Osteocyte (in vitro differentiated cells): ENCODE results near the gene MYH10. TPM values are rescaled to one million over a fixed set of nuclear protein-coding genes. Genes with fewer than 3 reads are reported as not detected.
A peak's percentile ranks its signal among the peaks of the same experiment; 100 is the strongest.

ENCODE experiments used
- DNase-seq: peaks from one replicate; pipeline ENCODE4 v3.0.0; 2021; ENCODE audit warnings: mixed read lengths; ENCODE audit not compliant: unreplicated experiment; ENCODE audit errors: extremely low spot score
- H3K27ac Mint-ChIP-seq: one replicate; pipeline ENCODE4 v1.8.0; 2021; ENCODE audit warnings: mild to moderate bottlenecking, mixed read lengths; ENCODE audit not compliant: unreplicated experiment
- H3K27me3 Mint-ChIP-seq: one replicate; pipeline ENCODE4 v1.8.0; 2021; ENCODE audit warnings: mixed read lengths; ENCODE audit not compliant: unreplicated experiment
- H3K36me3 Mint-ChIP-seq: one replicate; pipeline ENCODE4 v1.8.0; 2021; ENCODE audit warnings: mixed read lengths; ENCODE audit not compliant: unreplicated experiment
- H3K4me1 Mint-ChIP-seq: one replicate; pipeline ENCODE4 v1.8.0; 2021; ENCODE audit warnings: mixed read lengths; ENCODE audit not compliant: unreplicated experiment
- H3K4me3 Mint-ChIP-seq: one replicate; pipeline ENCODE4 v1.8.0; 2021; ENCODE audit warnings: mild to moderate bottlenecking, moderate library complexity, mixed read lengths; ENCODE audit not compliant: unreplicated experiment
- H3K9me3 Mint-ChIP-seq: one replicate; pipeline ENCODE4 v1.8.0; 2021; ENCODE audit warnings: mixed read lengths; ENCODE audit not compliant: unreplicated experiment
- total RNA-seq: library from RNA; stranded (reverse); gene quantifications from 2 replicates; pipeline ENCODE4 v1.2.1, GENCODE V29; 2021
- TF ChIP-seq, protein P1 (sequence below): fragments of 200-600 bp; sonication (generic); IDR thresholded peaks from 2 replicates; pipeline ENCODE4 v1.5.0; 2021; ENCODE audit warnings: antibody characterized with exemption, mild to moderate bottlenecking, moderate library complexity

The MYH10 gene
- total RNA-seq, 1 donor from 2014 or later: 110 TPM

DNA sequence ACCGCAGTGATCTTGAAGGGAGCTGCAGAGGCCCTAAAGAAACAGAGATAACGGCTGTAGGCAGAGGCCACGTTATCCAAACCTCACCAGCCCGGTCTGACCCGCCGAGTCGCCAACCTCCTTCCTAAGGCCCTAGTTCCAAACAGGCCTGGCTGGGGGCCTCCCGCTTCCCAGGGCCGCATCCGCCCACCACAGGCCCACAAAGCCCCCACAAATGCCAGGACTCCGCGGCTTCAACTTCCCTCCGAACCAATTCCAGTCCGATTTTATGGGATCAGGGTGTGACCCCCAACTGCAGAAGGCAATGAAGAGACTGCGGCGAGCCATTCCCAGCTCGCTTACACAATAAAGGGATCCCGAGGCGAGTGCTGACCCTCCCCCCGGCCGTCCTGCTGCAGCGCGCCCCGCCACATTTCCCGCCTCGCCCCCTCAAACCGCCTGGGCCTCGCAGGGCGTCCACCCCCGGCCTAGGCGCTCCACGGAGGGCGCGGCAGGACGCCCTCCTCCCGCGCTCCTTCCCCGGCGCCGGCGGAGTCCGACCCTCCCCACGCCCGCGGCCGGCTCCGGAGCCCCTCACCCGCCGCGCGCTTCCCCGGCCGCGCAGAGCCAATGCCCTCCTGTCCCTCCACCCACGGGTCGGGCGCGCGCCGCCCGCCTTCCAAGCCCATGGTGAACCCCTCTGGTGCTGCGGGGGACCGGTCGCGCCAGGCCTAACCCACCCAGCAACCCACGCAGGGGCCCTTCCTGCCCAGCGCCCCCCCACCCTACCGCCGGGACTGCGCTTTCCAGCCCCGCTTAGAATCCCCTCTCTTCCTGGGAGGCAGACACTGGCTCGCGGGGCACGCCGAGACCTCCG is 926 bp downstream of the MYH10 start:
- TF ChIP-seq, protein P1, sequence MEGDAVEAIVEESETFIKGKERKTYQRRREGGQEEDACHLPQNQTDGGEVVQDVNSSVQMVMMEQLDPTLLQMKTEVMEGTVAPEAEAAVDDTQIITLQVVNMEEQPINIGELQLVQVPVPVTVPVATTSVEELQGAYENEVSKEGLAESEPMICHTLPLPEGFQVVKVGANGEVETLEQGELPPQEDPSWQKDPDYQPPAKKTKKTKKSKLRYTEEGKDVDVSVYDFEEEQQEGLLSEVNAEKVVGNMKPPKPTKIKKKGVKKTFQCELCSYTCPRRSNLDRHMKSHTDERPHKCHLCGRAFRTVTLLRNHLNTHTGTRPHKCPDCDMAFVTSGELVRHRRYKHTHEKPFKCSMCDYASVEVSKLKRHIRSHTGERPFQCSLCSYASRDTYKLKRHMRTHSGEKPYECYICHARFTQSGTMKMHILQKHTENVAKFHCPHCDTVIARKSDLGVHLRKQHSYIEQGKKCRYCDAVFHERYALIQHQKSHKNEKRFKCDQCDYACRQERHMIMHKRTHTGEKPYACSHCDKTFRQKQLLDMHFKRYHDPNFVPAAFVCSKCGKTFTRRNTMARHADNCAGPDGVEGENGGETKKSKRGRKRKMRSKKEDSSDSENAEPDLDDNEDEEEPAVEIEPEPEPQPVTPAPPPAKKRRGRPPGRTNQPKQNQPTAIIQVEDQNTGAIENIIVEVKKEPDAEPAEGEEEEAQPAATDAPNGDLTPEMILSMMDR: no peak
- peaks cover 8% of the 10 kb centered on the region for H3K27me3 Mint-ChIP-seq
- H3K36me3 Mint-ChIP-seq: no peaks in the 10 kb centered on the region
- H3K4me3 Mint-ChIP-seq: peak overlapping the region; percentile 99
- no peak for DNase-seq
- peak overlapping the region; percentile 96 for H3K27ac Mint-ChIP-seq
- peaks cover 19% of the 10 kb centered on the region for H3K4me1 Mint-ChIP-seq
- no peaks in the 10 kb centered on the region for H3K9me3 Mint-ChIP-seq

DNA sequence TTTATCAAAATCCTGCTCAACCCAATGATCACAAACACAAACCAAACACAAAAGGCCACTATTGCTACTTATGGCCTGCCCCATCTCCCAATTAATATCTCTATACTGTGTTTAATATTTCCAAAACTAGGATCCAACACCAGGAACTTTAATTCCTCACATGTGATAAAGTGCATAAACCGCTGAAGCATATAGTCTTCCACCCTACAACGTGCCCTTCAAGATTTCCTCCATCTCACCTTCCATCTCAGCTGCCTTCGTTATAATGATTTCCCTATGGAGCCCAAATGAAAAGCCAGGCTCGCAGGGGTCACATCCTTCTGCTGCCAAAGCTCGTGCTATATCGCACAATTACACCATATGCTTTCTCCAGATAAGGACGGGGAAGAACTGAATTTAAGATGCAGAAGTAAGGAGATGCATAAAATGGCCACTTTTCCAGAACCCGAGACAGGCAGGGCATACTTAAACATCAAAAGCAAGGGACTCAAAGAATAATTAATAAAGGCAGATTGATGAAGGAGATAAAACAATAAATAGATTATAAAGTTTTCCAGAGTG is 1.8 kb downstream of the MYH10 start:
- peaks cover 28% of the 10 kb centered on the region for H3K4me1 Mint-ChIP-seq
- TF ChIP-seq, protein P1: no peak
- no peak for DNase-seq
- peak overlapping the region; percentile 99 for H3K4me3 Mint-ChIP-seq
- H3K9me3 Mint-ChIP-seq: no peaks in the 10 kb centered on the region
- peaks cover 3% of the 10 kb centered on the region for H3K27me3 Mint-ChIP-seq
- no peaks in the 10 kb centered on the region for H3K36me3 Mint-ChIP-seq
- peak overlapping the region; percentile 91 for H3K27ac Mint-ChIP-seq

GRCh38 chr17:8628172-8628571 is 2.4 kb downstream of the MYH10 start:
- Mint-ChIP-seq H3K27ac (peak overlapping the region; percentile 91), H3K4me3 (peak overlapping the region; percentile 99), H3K4me1 (peaks cover 34% of the 10 kb centered on the region), H3K9me3 (no peaks in the 10 kb centered on the region), H3K36me3 (peaks cover under 1% of the 10 kb centered on the region), H3K27me3 (peaks cover 2% of the 10 kb centered on the region)
- no peak for DNase-seq
- TF ChIP-seq, protein P1: no peak

- H3K27me3 Mint-ChIP-seq: no peaks in the 10 kb centered on the region
- DNase-seq: no peak
- no peak overlapping the region for H3K4me3 Mint-ChIP-seq
- H3K4me1 Mint-ChIP-seq: peaks cover 64% of the 10 kb centered on the region
- TF ChIP-seq, protein P1: no peak
- H3K36me3 Mint-ChIP-seq: peaks cover 30% of the 10 kb centered on the region
- no peaks in the 10 kb centered on the region for H3K9me3 Mint-ChIP-seq
- peak overlapping the region; percentile 67 for H3K27ac Mint-ChIP-seq
Measured at GRCh38 chr17:8623591-8623990, 6.9 kb downstream of the MYH10 start.

DNA sequence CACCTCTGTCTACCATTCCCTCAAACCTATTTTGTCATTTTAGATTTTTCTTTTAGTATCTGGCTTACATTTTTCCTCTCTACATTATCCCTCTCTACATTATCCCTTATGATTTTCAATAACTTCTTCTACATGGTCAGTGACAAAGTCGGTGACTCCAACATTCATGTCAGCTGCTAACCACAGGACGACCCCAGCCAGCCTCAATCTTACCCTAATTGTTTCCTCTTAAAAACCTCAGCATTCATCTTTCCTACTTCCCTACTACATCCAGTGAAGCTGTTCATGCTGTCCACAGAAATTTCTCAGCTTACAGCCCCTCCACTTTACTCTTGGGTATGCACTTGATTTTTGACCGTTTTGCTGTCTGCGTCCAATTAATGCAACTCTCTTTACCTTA is 8.3 kb downstream of the MYH10 start:
- Mint-ChIP-seq H3K27ac (no peak overlapping the region), H3K4me3 (no peak overlapping the region), H3K36me3 (peaks cover 36% of the 10 kb centered on the region), H3K4me1 (peaks cover 56% of the 10 kb centered on the region), H3K9me3 (peaks cover 3% of the 10 kb centered on the region), H3K27me3 (no peaks in the 10 kb centered on the region)
- TF ChIP-seq, protein P1: no peak
- DNase-seq: no peak
